HG03571 (cell line): ENCODE results near the gene TMC8.
"Not testable (repeated sequence)": the region's sequence is repeated elsewhere in the genome, so short reads cannot be mapped to it uniquely, and the experiment has no call there.

ENCODE experiments used
- ATAC-seq: cut with Tn5 transposase; IDR thresholded peaks from one replicate; pipeline ENCODE4 v1.9.1; 2021; ENCODE audit not compliant: unreplicated experiment

The TMC8 gene

GRCh38 chr17:78108726-78109488 is 21.7 kb upstream of the TMC8 start:
- no peak for ATAC-seq

DNA sequence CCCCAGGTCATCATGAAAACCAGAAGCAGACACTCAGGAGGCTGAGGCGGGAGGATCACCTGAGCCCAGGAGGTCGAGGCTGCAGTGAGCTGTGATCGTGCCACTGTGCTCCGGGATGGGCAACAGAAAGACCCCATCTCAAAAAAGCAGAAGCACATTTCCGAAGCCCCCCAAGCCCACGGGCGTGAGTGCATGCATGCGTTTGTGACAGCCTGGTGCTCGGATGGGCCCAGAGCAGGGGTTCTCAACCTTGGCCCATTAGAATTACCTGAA is 21.1 kb upstream of the TMC8 start:
- no peak for ATAC-seq

GRCh38 chr17:78110363-78111015 is 20.1 kb upstream of the TMC8 start:
- no peak for ATAC-seq

- ATAC-seq: no peak
Measured at GRCh38 chr17:78111016-78111726, 19.4 kb upstream of the TMC8 start.

GRCh38 chr17:78111727-78112517 is 18.6 kb upstream of the TMC8 start:
- ATAC-seq: no peak

- ATAC-seq: no peak
Measured at GRCh38 chr17:78112518-78113471, 17.8 kb upstream of the TMC8 start.

DNA sequence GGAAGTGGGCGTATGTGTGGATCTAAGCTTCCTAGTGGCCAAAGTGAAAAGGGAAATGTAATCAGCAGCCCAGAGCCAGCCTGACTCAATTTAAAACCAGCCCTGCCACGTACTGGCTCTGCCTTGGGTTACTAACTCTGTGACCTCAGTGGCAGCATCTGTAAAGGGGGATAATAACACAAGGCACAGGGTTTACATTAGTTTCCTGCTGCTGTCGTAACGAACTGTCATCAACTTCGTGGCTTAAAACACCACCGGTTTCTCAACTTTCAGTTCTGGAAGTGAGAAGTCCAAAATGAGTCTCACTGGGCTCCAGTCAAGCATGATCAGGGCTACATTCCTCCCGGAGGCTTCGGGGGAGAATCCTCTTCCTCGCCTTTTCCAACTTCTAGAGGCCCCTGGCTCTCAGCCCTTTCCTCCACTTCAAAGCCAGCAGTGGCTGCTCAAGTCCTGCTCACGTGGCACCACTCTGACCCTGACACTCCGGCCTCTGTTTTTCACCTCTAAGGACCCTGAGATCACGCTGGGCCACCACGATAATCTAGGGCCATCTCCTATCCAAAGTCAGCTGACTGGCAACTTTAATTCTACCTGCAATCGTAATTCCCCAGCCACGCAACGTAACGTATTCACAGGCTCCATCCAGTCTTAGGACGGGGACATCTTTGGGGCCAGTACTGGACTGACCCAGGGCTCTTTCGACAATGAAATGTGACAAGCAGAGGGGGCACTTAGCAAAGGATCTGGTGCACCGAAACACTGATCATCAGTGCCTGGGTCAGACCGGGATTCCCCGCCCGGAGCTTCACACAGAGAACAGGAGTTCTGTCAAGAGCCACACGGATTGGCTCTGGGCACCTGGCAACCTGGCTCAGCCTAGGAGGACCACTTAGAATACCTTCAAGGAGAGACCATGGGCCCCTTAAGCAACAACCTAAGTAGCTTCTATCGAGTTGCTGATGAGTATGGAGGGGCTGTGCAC is 16.5 kb upstream of the TMC8 start:
- ATAC-seq: no peak

- ATAC-seq: no peak
Measured at GRCh38 chr17:78114831-78115723, 15.5 kb upstream of the TMC8 start.

DNA sequence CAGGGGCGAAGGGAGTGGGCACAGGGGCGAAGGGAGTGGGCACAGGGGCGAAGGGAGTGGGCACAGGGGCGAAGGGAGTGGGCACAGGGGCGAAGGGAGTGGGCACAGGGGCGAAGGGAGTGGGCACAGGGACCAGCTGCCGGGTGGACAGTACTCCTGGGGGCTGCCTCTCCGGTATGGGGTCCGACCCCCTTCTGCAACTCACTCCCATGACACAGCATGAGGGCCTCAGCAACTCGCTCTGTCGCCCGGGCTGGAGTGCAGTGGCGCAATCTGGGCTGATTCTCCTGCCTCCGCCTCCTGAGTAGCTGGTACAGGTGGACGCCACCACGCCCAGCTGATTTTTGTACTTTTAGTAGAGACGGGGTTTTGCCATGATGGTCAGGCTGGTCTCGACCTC is 14.8 kb upstream of the TMC8 start:
- ATAC-seq: not testable (repeated sequence)

GRCh38 chr17:78116411-78116810 is 14.2 kb upstream of the TMC8 start:
- ATAC-seq: no peak

GRCh38 chr17:78117027-78117981 is 13.3 kb upstream of the TMC8 start:
- no peak for ATAC-seq

GRCh38 chr17:78118801-78119241 is 11.8 kb upstream of the TMC8 start:
- no peak for ATAC-seq

GRCh38 chr17:78120537-78120936 is 10.0 kb upstream of the TMC8 start:
- no peak for ATAC-seq

DNA sequence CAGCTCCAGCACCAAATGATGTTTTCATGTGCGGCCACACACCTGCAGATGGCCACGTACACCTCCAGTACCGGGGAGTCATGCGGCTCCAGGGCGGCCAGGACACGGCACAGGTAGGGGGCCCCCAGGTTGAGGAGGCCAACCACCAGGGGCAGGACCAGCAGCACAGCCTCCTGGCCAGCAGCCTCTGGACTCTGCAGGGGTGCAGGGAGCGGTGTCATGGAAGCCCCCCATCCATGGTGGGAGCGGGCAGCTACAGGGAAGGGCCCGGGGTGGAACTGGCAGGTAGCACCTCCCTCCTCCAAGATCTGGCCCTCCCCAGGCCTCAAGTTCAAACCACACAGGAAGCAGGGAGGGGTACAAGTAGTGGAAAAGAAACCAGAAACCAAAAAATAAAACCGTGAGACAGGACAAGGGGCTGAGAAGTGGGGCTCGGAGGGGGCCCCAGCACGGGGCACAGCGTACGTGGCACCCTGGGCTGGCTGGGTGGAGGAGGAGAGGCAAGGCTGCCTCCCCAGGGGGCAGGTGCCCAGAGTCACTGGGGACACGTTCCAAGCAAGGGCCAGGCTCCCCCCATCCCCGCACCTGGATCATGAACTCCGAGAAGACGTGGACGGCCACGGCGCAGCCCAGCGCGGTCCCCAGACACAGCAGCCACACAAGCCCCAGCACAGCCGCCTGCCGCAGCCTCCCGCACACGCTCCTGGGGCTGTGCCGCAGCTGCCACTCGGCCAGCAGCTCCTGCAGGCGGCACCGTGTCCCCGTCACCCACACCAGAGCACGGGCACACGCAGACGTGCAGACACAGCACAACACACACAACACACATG is 9.4 kb upstream of the TMC8 start:
- no peak for ATAC-seq

DNA sequence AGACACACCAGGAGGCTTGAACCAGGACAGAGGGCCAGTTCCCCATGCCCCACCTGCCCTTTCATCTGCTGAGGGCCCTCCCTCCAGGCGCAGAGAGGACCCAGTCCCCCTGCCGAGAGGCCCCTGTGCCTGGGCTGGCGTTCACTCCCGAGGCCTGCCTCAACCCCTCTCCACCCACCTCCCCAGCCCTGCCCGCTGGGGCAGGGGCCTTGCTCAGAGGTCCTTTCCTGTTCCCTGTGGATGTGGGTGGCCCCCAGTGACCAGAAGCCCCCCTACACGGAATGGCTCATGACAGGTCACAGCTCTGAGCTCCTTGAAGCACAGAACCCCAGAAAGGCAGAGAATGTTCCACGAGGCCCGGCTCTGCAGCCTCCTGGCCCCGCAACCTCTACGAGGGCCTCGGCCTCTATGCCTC is 8.8 kb upstream of the TMC8 start:
- no peak for ATAC-seq
